Measurements from ENCODE around the gene GIMD1. TPM values are rescaled to one million over a fixed set of nuclear protein-coding genes. Genes with fewer than 3 reads are reported as not detected.

Gene GIMD1
- total RNA-seq, 2 donors from 2014 or later, result not detected

GRCh38 chr4:106371161-106371560 lies 2.6 kb upstream of the GIMD1 start:
- H3K36me3 Mint-ChIP-seq (ENCODE audit: low read depth), result no peaks in the 10 kb centered on the region
- H3K27ac ChIP-seq (ENCODE audit: low read depth, low read length), result no peak overlapping the region
- no peak for TF ChIP-seq CTCF (conservative IDR thresholded peaks at IDR 0.05)
- H3K27me3 Mint-ChIP-seq (ENCODE audit: insufficient read depth), result no peaks in the 10 kb centered on the region
- H3K4me1 ChIP-seq (ENCODE audit: control insufficient read depth, insufficient read depth, low read length), result no peaks in the 10 kb centered on the region
- no peak overlapping the region for H3K9ac ChIP-seq (ENCODE audit: extremely low read depth, low read length, poor library complexity, severe bottlenecking)
- no peak overlapping the region for H3K4me3 Mint-ChIP-seq
- H3K9me3 ChIP-seq (ENCODE audit: control insufficient read depth, low read length), result no peaks in the 10 kb centered on the region
- H3K4me3 ChIP-seq (ENCODE audit: low read length), result no peak overlapping the region
- no peaks in the 10 kb centered on the region for H3K36me3 ChIP-seq (ENCODE audit: control insufficient read depth, insufficient read depth, low read length)
- no peaks in the 10 kb centered on the region for H3K27me3 ChIP-seq (ENCODE audit: control insufficient read depth, insufficient read depth, low read length, poor library complexity, severe bottlenecking)
- H3K4me1 Mint-ChIP-seq, result peaks cover 4% of the 10 kb centered on the region
- no peak for DNase-seq
- no peak overlapping the region for H3K27ac Mint-ChIP-seq
- no peaks in the 10 kb centered on the region for H3K9me3 Mint-ChIP-seq

GRCh38 chr4:106370214-106370613 lies 1.6 kb upstream of the GIMD1 start:
- Mint-ChIP-seq H3K4me3 (no peak overlapping the region), H3K36me3 (ENCODE audit: low read depth) (no peaks in the 10 kb centered on the region), H3K4me1 (peaks cover 4% of the 10 kb centered on the region), H3K9me3 (no peaks in the 10 kb centered on the region), H3K27ac (no peak overlapping the region), H3K27me3 (ENCODE audit: insufficient read depth) (no peaks in the 10 kb centered on the region)
- no peaks in the 10 kb centered on the region for H3K36me3 ChIP-seq (ENCODE audit: control insufficient read depth, insufficient read depth, low read length)
- DNase-seq, result no peak
- no peak overlapping the region for H3K9ac ChIP-seq (ENCODE audit: extremely low read depth, low read length, poor library complexity, severe bottlenecking)
- no peak overlapping the region for H3K4me3 ChIP-seq (ENCODE audit: low read length)
- no peak overlapping the region for H3K27ac ChIP-seq (ENCODE audit: low read depth, low read length)
- WGBS, 2 experiments (ENCODE audit: insufficient coverage in 1 of 2, insufficient read length in 1 of 2), result 80 to 87% methylated on average over 2 of the region's 2 CpGs
- H3K9me3 ChIP-seq (ENCODE audit: control insufficient read depth, low read length), result no peaks in the 10 kb centered on the region
- H3K27me3 ChIP-seq (ENCODE audit: control insufficient read depth, insufficient read depth, low read length, poor library complexity, severe bottlenecking), result no peaks in the 10 kb centered on the region
- no peak for TF ChIP-seq CTCF (conservative IDR thresholded peaks at IDR 0.05)
- H3K4me1 ChIP-seq (ENCODE audit: control insufficient read depth, insufficient read depth, low read length), result no peaks in the 10 kb centered on the region

GRCh38 chr4:106369456-106370060 lies 980 bp upstream of the GIMD1 start:
- H3K27me3 Mint-ChIP-seq (ENCODE audit: insufficient read depth), result no peaks in the 10 kb centered on the region
- Histone ChIP-seq H3K27ac (ENCODE audit: low read depth, low read length) (no peak overlapping the region), H3K4me3 (ENCODE audit: low read length) (no peak overlapping the region), H3K4me1 (ENCODE audit: control insufficient read depth, insufficient read depth, low read length) (no peaks in the 10 kb centered on the region), H3K9ac (ENCODE audit: extremely low read depth, low read length, poor library complexity, severe bottlenecking) (no peak overlapping the region), H3K36me3 (ENCODE audit: control insufficient read depth, insufficient read depth, low read length) (no peaks in the 10 kb centered on the region), H3K27me3 (ENCODE audit: control insufficient read depth, insufficient read depth, low read length, poor library complexity, severe bottlenecking) (no peaks in the 10 kb centered on the region), H3K9me3 (ENCODE audit: control insufficient read depth, low read length) (no peaks in the 10 kb centered on the region)
- peak; percentile 72 for DNase-seq
- TF ChIP-seq CTCF (conservative IDR thresholded peaks at IDR 0.05), result peak; percentile 88
- H3K4me1 Mint-ChIP-seq, result peaks cover 4% of the 10 kb centered on the region
- 41 to 44% methylated on average over 4 to 6 of the region's 6 CpGs for WGBS, 2 experiments (ENCODE audit: insufficient coverage in 1 of 2, insufficient read length in 1 of 2)
- H3K9me3 Mint-ChIP-seq, result no peaks in the 10 kb centered on the region
- no peaks in the 10 kb centered on the region for H3K36me3 Mint-ChIP-seq (ENCODE audit: low read depth)
- no peak overlapping the region for H3K4me3 Mint-ChIP-seq
- no peak overlapping the region for H3K27ac Mint-ChIP-seq

Data from endodermal cell (in vitro differentiated cells).